Stimulated activated CD4-positive, alpha-beta T cell treated with anti-CD3 and anti-CD28 coated beads, Interleukin-1b, Interleukin-23, amount 100 ng/mL, for 48 hours (primary cell): Measurements from ENCODE around the gene AUTS2.
"Not testable (repeated sequence)": the region's sequence is repeated elsewhere in the genome, so short reads cannot be mapped to it uniquely, and the experiment has no call there.

ENCODE experiments used
- DNase-seq: peaks from one replicate; pipeline ENCODE4 v3.0.0-alpha.2; 2020

The AUTS2 gene

GRCh38 chr7:70632400-70632799 lies 1034.1 kb downstream of the AUTS2 start:
- no peak for DNase-seq

GRCh38 chr7:70634071-70634470 lies 1035.8 kb downstream of the AUTS2 start:
- no peak for DNase-seq

- no peak for DNase-seq
Observed at GRCh38 chr7:70634610-70635068, 1036.4 kb downstream of the AUTS2 start.

GRCh38 chr7:70635633-70636032 lies 1037.4 kb downstream of the AUTS2 start:
- DNase-seq: no peak

- DNase-seq: no peak
Observed at GRCh38 chr7:70636169-70636568, 1037.9 kb downstream of the AUTS2 start.

- no peak for DNase-seq
Observed at GRCh38 chr7:70637726-70638125, 1039.5 kb downstream of the AUTS2 start.

- DNase-seq: no peak
Observed at GRCh38 chr7:70638158-70639107, 1040.2 kb downstream of the AUTS2 start.

- no peak for DNase-seq
Observed at GRCh38 chr7:70640266-70640833, 1042.1 kb downstream of the AUTS2 start.

- DNase-seq: no peak
Observed at GRCh38 chr7:70641882-70642281, 1043.6 kb downstream of the AUTS2 start.

GRCh38 chr7:70645279-70645678 lies 1047.0 kb downstream of the AUTS2 start:
- DNase-seq: no peak

GRCh38 chr7:70645876-70646351 lies 1047.6 kb downstream of the AUTS2 start:
- DNase-seq: no peak

GRCh38 chr7:70646536-70647248 lies 1048.4 kb downstream of the AUTS2 start:
- DNase-seq: no peak

- DNase-seq: peak; percentile 84
Observed at GRCh38 chr7:70647801-70648498, 1049.7 kb downstream of the AUTS2 start.

GRCh38 chr7:70648499-70648861 lies 1050.2 kb downstream of the AUTS2 start:
- DNase-seq: not testable (repeated sequence)

- DNase-seq: no peak
Observed at GRCh38 chr7:70649323-70649722, 1051.0 kb downstream of the AUTS2 start.

- DNase-seq: no peak
Observed at GRCh38 chr7:70654146-70654545, 1055.9 kb downstream of the AUTS2 start.

- DNase-seq: no peak
Observed at GRCh38 chr7:70654979-70655378, 1056.7 kb downstream of the AUTS2 start.

GRCh38 chr7:70655694-70656093 lies 1057.4 kb downstream of the AUTS2 start:
- DNase-seq: no peak

GRCh38 chr7:70657571-70657970 lies 1059.3 kb downstream of the AUTS2 start:
- no peak for DNase-seq

- no peak for DNase-seq
Observed at GRCh38 chr7:70657989-70658632, 1059.8 kb downstream of the AUTS2 start.

GRCh38 chr7:70659263-70659662 lies 1061.0 kb downstream of the AUTS2 start:
- no peak for DNase-seq

GRCh38 chr7:70660154-70660818 lies 1062.0 kb downstream of the AUTS2 start:
- DNase-seq: no peak
